AML-193 (cell line): ENCODE data around the gene NPIPB12.
"Not testable (repeated sequence)": the region's sequence is repeated elsewhere in the genome, so short reads cannot be mapped to it uniquely, and the experiment has no call there.

Experiments
- DNase-seq, 2 experiments: peaks; one replicate each; lab custom pipeline; 2025; lab: John Stamatoyannopoulos, UW

Gene NPIPB12

DNA sequence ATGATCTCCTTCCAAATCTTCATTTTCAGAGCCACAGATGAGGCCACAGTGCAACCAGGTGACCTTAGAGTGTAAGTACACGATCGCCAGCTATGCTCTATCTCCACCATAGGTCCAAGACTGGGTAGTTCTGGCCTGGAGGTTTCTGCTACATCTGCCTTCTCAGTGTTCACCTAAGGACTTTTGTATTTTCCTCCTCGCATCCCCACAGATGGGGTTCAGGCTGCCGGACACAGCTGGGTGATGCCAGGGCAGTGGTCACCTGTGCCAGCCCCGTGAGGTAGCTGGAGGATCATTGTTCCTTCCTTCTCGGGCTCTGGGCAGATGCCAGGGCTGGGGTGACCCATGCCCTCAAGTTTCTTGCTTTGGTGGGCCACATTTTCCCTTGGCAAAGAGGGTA, at the start of gene NPIPB12:
TSS of gene NPIPB12 (minus strand) at position 101 of the 400 bp plus-strand sequence.
- not testable (repeated sequence) for DNase-seq

DNA sequence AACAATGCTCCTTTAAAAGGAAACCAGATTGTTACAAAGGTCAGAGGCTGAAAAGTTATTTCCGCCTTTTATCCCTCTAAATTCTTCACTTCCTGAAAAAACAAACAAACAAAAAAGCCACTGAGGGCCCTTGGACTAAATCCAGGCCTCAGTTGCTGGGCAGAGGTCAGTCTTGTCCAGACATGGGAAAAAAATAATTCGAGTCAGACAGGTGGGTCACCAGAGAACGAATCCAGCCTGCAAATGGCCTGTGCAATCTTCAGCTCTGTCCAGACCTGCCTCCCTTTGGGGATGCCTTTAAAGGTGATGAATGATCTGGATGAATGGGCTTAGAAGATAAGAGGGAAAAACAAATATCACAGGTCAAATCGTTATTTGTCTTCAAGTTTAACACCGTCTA, 15.3 kb upstream of the NPIPB12 start:
- not testable (repeated sequence) for DNase-seq

DNA sequence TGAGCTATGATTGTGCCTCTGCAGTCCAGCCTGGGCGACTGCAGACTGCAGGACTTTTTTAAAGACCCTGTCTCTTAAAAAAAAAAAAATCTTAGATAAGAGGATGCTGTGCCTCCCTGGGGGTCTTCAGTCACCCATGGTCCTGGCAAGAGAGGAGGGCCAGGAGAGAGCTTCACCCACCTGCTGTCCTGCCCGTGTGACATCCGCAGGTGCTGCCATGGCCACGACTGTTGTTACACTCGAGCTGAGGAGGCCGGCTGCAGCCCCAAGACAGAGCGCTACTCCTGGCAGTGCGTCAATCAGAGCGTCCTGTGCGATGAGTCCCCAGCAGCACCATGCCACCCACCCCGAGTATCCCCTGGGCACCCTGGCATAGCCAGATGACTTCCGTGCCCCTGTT, 23.9 kb downstream of the NPIPB12 start:
- DNase-seq = not testable (repeated sequence)

DNA sequence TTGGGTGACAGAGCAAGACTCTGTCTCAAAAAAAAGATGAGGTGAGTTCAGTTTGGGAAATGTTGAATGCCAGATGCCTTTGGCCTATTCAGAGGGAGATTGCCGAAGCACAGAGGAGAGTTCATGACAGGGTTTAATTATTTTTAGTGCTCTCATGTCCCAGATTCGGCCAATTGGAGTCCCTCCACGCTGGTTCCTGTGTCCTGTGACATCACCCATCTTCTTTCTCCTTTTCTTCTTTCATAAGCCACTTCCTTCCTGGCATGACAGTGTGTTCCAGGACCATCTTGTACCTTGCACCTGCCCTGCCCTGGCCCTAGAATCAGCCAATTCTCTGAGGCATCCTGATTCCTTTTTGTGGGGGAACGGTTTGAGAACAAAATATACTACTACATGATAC, 34.1 kb downstream of the NPIPB12 start:
- not testable (repeated sequence) for DNase-seq

DNA sequence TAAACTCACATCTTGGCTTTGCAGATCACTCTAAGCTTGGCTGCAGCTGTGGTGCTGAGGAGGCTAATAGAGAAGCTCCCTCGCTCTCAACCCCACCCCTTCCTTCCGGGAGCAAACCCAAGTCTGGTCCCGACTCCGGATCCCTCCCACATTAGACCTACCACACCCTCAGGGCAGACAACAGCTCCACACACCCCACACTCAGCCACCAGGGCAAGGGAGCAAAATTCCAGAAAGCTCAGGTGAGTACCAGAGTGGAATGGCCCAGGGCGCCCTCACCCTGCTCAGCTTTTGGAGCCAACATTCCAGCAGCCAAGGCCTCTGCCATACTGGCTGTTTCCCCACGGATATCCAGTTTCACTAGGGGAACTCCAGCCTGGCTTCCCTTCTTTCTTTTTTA, 36.5 kb downstream of the NPIPB12 start:
- not testable (repeated sequence) for DNase-seq

DNA sequence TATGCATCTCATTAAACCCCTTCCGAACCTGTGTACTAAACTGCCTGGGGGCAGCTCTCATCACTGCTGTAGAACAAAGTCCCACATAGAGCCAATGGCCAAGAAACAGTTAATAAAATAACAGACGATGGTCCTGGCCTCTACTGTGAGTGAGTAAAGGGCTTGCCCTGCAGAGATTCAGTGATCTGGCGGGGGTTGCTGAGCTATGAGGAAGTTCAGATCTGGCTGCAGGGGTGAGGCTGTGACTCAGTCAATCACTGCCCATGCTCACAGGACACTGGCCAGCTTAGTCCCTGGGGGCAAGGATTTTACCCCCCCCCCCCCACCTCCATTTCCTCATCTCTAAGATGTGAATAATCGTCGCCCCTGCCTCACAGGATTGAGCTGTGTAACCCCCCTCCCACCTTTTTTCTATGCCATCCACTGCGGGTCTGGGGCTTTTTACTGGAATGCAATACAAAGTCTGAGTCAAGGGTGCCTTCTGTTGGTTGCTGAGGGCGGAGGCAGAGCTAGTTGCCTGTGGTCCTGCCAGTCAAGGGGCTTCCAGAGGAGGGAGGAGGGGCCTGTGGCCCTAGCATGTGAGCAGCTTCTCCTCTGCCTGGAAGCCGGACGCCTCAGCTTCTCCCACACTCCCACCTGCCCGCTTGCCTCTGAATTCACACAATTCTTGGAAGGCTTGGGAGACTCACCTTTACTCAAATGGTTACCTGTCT, 38.4 kb downstream of the NPIPB12 start:
- not testable (repeated sequence) for DNase-seq

DNA sequence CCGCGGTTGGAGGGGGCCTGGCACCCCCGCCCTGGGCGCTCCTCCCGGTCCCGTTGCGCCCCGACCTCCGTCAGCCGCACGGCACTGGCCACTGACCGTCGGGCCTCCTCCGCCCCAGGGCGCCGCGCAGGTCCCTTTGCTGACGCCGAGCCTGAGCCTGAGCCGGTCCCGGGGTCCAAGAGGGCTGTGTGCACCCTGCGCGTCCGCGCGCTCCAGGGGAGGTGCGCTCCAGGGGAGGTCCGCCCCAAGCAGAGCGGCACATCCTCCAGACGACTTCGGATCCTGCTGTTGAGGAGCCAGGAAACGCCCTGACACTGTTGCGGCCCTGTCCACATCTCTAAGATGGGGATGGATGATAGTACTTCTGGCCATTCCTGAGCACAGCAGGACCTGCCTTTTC, 39.3 kb downstream of the NPIPB12 start:
- DNase-seq = not testable (repeated sequence)

DNA sequence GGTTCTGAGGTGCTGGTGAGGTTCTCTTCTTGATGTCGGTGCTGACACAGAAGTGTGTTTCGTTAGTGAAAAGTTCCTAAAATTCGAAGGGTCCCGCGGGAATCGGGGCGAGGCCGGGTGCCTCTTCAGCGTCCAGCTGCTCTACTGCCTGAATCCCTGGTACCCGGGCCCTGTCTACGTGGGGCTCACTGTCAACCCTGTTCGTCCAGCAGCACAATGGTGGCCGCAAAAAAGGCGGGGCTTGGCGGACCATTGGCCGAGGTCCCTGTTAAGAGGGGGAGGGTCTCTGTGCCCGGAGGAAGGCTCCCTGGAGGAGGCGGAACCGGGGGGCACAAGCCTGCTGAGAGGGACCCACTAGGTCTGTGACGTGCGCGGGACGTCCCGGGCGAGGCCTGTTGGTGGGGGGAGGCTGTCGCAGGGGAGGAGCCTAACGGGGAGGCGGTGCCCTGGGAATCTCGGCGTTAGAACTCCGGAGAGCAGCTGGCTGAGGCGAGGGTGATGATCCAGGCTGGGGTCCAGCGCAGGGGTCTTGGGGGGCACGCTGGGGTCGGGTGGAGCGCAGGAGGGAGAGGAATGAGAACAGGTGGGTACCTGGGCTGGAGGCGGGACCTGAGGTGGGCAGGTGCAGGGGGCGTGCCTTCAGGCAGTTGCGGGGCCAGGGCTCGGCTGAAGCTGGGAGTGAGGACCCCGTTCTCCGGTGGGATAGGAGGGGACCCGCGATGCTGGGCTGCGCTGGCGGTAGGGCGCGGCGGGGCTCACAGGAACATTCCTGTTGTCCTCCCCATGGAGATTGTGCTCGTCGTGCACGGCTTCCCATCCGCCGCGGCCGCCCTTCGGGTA, 40.0 kb downstream of the NPIPB12 start:
- not testable (repeated sequence) for DNase-seq

DNA sequence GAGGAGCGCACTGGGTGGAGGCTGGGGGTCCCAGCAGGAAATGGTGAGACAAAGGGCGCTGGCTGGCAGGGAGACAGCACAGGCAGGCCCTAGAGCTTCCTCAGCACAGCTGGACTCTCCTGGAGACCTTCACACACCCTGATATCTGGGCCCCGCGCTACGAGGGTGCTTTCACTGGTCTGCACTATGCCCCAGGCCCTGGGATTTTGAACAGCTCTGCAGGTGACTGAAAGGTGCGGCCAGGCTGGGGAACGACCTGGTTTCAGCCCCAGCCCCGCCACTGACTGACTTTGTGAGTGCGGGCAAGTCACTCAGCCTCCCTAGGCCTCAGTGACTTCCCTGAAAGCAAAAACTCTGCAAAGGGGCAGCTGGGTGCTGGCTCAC, 45.6 kb downstream of the NPIPB12 start:
- not testable (repeated sequence) for DNase-seq

DNA sequence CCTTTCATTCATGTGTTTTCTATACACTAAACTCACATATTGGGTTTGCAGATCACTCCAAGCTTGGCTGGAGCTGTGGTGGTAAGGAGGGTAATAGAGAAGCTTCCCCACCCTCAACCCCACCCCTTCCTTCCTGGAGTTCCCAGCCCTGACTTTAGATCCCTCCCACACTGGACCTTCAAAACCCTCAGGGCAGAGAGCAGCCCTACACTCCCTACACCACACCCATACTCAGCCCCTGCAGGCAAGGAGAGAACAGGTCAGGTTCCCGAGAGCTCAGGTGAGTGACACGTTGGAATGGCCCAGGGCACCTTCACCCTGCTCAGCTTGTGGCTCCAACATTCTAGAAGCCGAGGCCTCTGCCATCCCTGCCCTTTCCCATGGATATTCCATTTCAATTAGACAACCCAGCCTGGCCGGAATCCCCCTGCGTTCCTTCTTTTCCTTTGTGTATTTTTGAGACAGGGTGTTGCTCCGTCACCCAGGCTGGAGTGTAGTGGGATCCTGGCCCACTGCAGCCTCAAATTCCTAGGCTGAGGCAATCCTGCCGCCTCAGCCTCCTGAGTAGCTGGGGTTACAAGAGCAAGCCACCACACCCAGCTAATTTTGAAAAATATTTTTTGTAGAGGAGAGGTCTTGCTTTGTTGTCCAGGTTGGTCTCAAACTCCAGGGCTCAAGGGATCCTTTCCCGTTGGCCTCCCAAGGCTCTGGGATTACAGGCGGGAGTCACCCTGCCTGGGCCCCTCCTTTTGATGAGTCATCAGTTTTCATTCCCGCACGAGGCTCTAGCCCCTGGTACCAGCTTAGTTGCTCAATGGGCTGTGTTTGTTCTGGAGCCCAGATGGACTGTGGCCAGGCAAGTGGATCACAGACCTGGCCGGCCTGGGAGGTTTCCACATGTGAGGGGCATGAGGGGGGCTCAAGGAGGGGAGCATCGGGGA, 46.2 kb downstream of the NPIPB12 start, which contains the start of gene SULT1A4:
TSS of gene SULT1A4 (plus strand) at position 208 of the 941 bp plus-strand sequence. CDS start 1,473 bp downstream, outside the sequence.
- not testable (repeated sequence) for DNase-seq

DNA sequence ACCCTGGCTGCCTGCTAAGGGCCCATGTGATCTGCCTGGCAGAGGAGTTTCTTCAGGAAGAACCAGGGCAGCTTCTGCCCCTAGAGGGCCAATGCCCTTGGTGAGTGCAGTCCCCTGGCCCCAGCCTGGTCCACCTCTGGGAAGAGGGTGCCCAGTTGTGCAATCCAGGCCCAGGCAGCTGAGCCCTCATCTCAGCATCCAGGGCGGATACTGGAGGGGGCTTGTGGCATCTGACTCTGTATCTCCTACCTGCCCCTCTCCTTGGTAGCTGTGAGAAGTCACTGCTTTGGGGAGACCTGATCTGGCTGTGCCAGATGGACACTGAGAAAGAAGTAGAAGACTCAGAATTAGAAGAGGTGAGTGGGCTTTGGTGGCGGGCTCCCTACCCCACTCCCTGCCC, 48.5 kb downstream of the NPIPB12 start:
- not testable (repeated sequence) for DNase-seq

DNA sequence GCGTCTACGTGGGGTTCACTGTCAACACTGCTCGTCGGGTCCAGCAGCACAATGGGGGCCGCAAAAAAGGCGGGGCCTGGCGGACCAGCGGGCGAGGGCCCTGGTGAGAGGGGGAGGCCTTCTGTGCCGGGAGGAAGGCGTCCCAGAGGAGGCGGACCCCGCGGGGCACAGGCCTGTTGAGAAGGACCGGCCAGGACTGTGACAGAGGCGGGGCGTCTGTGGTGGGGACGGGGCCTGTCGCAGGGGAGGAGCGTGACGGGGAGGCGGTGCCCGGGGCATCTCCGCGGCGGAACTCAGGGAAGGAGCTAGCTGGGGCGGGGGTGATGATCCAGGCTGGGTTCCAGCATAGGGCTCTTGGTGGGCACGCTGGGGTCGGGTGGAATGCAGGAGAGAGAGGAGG, 51.4 kb downstream of the NPIPB12 start:
- not testable (repeated sequence) for DNase-seq

DNA sequence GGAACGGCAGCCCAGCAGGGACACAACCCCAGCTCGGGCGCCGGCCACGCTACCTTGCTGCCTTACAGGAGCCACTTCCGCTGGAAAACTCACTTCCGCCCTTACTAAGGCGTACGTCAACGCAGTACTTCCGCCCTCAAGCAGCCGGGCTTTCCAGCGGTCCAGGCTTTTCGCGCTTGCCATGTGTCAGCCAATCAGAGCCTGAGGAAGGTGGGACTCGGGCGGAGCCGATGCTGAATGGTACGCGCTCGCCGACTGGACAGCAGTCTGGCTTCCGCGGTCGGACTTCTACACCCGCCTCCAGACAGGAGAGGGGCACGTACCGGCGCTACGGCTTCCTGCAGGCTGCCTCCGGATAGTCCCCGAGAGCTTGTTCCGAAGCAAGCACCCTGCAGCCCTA, 51.9 kb downstream of the NPIPB12 start, which contains the start of the genes BOLA2 and SLX1B:
TSS of gene BOLA2 (minus strand) at position 83 of the 400 bp plus-strand sequence. CDS start 98 bp downstream, outside the sequence.
TSS of gene SLX1B (plus strand) at position 265 of the 400 bp plus-strand sequence.
- not testable (repeated sequence) for DNase-seq

DNA sequence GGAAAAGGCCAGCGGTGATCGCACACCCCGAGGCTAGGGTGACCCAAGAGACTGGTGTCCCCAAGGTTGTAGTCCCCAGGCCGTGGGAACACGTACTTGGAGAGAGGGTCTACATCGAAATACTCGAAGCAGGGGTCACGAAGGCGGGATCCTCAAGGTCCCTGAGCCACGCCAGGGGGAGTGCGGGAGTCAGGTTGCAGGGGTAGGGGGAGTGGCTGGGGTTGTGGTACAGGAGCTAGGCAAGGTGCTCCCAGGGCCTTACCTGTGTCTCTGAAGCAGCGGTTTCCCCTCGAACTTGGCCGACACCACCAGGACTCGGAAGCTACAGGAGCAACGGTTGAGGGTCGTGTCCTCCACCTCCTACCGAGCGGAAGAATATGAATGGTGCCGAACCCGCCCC, 52.5 kb downstream of the NPIPB12 start:
- DNase-seq = not testable (repeated sequence)
